Measurements from ENCODE around the gene ARHGDIG.

ARHGDIG gene

DNA sequence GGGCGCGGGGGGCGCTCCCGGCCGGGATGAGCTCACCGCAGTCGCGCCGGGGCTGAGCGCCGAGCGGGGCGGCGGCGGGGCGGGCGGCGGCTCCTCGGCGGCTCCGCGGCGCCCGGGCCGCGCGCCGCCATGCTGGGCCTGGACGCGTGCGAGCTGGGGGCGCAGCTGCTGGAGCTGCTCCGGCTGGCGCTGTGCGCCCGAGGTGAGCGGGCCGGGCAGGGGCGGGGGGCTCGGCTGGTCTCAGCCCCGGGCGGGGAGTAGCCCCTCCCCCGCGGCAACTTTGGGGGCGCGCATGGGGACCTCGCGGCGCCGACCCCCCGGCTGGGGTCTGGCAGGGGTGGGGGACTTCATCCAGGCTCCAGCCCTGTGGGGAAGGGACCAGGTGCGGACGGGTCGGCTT, at the start of gene ARHGDIG:
Gene ARHGDIG (plus strand): TSS at position 40 of the 400 bp plus-strand sequence. CDS start 90 bp downstream, at position 130.
- Histone ChIP-seq H3K4me3 (peak within 1 kb of the TSS; percentile 12 to 45), H3K27ac (no peak within 1 kb of the TSS), H3K4me1 (peaks cover 0 to 24% (median 16%) of the 10 kb centered on the region in 4 donors), H3K27me3 (peaks cover 0 to 53% of the 10 kb centered on the region in 2 donors), H3K9me3 (no peaks in the 10 kb centered on the region), H3K36me3 (peaks cover 0 to 7% (median 0%) of the 10 kb centered on the region in 3 donors)
- DNase-seq, result no peak
- TF ChIP-seq, protein P1, sequence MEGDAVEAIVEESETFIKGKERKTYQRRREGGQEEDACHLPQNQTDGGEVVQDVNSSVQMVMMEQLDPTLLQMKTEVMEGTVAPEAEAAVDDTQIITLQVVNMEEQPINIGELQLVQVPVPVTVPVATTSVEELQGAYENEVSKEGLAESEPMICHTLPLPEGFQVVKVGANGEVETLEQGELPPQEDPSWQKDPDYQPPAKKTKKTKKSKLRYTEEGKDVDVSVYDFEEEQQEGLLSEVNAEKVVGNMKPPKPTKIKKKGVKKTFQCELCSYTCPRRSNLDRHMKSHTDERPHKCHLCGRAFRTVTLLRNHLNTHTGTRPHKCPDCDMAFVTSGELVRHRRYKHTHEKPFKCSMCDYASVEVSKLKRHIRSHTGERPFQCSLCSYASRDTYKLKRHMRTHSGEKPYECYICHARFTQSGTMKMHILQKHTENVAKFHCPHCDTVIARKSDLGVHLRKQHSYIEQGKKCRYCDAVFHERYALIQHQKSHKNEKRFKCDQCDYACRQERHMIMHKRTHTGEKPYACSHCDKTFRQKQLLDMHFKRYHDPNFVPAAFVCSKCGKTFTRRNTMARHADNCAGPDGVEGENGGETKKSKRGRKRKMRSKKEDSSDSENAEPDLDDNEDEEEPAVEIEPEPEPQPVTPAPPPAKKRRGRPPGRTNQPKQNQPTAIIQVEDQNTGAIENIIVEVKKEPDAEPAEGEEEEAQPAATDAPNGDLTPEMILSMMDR (IDR thresholded peaks at IDR 0.05), result no peak
- intact Hi-C loops (cut with DNase I; ENCODE audit: low total_unique reads), result no loop called here

DNA sequence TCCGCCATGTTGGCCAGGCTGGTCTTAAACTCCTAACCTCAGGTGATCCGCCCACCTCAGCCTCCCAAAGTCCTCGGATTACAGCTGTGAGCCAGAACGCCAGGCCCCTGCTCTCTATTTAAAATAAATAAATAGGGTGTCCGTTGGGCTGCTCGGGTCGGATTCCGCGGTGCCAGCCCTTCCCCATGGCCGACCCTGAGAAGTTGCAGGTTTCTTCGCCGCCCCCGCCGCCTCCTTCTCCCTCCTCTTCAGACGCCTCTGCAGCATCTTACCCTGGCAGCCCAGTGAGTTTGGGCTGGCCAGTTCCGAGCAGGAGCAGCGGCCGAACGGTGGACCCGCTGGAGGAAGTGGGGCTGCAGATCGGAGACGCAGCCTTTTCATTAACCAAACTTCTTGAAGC, 49.4 kb upstream of the ARHGDIG start:
- no peaks in the 10 kb centered on the region for H3K27me3 ChIP-seq
- H3K36me3 ChIP-seq, result peaks cover 13 to 18% (median 16%) of the 10 kb centered on the region in 3 donors
- no peak for DNase-seq
- H3K4me1 ChIP-seq, result peaks cover 5 to 30% (median 19%) of the 10 kb centered on the region in 4 donors
- H3K9me3 ChIP-seq, result no peaks in the 10 kb centered on the region
- TF ChIP-seq, protein P1 (IDR thresholded peaks at IDR 0.05), result no peak
- intact Hi-C loops (cut with DNase I; ENCODE audit: low total_unique reads), result no loop called here
- no peak overlapping the region for H3K4me3 ChIP-seq
- no peak overlapping the region for H3K27ac ChIP-seq

DNA sequence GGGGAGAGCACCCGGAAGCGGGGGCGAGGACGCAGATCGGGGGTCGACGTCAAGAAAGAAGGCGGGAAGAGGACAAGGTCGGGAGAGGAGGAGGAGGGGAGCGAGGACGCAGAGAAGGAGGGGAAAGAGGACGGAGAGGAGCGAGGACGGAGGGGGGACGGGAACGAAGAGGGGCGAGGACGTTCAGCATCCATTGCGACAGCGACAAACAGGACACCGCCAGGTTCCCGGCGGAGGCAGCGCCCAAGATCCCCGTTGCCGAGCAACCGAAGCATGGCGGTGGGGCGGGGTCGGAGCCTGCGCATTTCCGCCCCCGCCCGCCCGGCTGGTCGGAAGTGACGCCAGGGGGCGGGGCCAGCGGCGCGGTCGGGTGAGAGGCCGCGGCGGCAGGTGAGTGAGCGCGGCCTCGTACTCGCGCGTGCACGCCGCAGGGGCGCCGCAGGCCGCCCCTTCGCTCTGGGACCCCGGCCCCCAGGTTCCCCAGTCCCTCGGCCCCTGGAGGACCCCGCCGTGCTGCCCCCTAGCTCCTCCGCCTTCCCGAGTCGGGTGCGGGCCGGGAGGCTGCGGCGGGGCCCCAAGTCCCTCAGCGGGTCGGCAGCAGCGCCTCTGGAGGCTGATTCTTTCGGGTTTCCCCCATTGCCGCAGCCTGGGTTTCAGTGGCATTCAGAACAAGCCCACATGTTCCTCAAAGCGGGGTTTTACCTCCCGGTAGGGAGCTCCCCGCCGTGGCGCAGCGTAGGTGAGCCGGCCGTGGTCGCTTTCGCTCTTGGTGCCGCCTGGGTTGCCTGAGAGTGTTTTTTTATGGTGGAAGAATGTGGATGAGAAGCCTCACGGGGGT, 45.7 kb upstream of the ARHGDIG start, which contains the start of gene FAM234A:
Gene FAM234A (plus strand): TSS at position 354 of the 838 bp plus-strand sequence. CDS start 19,593 bp downstream, outside the sequence.
- no peaks in the 10 kb centered on the region for H3K36me3 ChIP-seq
- intact Hi-C loops (cut with DNase I; ENCODE audit: low total_unique reads), result loop anchor here (5.0 kb wide), 1 partner anchor 113 kb away; no protein-coding TSS in a partner anchor
- peak; percentile 93 to 95 for DNase-seq
- H3K27ac ChIP-seq, result peak within 1 kb of the TSS; percentile 96 to 98
- H3K4me3 ChIP-seq, result peak within 1 kb of the TSS; percentile 81 to 99
- TF ChIP-seq, protein P1 (IDR thresholded peaks at IDR 0.05), result peak; percentile 34 to 35
- no peaks in the 10 kb centered on the region for H3K27me3 ChIP-seq
- no peaks in the 10 kb centered on the region for H3K9me3 ChIP-seq
- H3K4me1 ChIP-seq, result peaks cover 0 to 16% (median 5%) of the 10 kb centered on the region in 4 donors

DNA sequence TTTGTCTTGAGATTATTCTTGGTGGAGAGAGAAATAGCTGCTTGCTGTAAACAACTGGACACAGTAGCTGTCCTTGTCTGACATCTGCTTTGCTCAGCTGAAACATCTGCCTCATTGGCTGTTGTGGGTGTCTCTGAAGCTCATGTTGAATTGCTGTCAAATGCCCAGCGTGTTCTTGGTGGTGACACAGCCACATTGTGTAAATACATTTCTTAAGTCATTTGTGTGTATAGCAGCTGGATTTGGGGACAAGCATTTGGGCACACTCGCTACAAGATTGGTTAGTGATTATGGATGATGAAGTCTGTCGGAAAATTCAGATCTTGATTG, 40.5 kb upstream of the ARHGDIG start:
- TF ChIP-seq, protein P1 (IDR thresholded peaks at IDR 0.05), result no peak
- no peaks in the 10 kb centered on the region for H3K36me3 ChIP-seq
- peaks cover 0 to 10% (median 5%) of the 10 kb centered on the region in 4 donors for H3K4me1 ChIP-seq
- no peaks in the 10 kb centered on the region for H3K27me3 ChIP-seq
- no peak for DNase-seq
- intact Hi-C loops (cut with DNase I; ENCODE audit: low total_unique reads), result loop anchor here (5.0 kb wide), 1 partner anchor 107 kb away; no protein-coding TSS in a partner anchor
- H3K27ac ChIP-seq, result no peak overlapping the region
- H3K9me3 ChIP-seq, result no peaks in the 10 kb centered on the region
- no peak overlapping the region for H3K4me3 ChIP-seq

DNA sequence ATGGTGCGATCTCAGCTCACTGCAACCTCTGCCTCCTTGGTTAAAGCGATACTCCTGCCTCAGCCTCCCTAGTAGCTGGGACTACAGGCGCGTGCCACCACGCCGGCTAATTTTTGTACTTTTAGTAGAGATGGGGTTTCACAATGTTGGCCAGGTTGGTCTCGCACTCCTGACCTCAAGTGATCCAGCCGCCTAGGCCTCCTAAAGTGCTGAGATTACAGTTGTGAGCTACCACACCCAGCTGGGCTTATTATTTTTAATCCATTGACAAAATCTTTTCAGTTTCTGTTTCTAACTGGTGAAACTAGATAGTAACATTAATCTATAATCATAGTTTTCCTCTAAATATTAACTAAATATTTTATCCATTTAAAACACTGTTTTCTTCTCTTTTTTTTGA, 39.8 kb upstream of the ARHGDIG start:
- Histone ChIP-seq H3K9me3 (no peaks in the 10 kb centered on the region), H3K36me3 (no peaks in the 10 kb centered on the region), H3K4me3 (no peak overlapping the region), H3K27ac (no peak overlapping the region), H3K4me1 (peaks cover 0 to 9% (median 4%) of the 10 kb centered on the region in 4 donors), H3K27me3 (no peaks in the 10 kb centered on the region)
- TF ChIP-seq, protein P1 (IDR thresholded peaks at IDR 0.05), result no peak
- intact Hi-C loops (cut with DNase I; ENCODE audit: low total_unique reads), result no loop called here
- DNase-seq, result no peak
